WTC11 (cell line): ENCODE data around the gene MKX.

Source experiments
- ARID4B ChIP-seq: sonication (generic); formaldehyde crosslinking; IDR thresholded peaks from 2 replicates; pipeline ENCODE4 v1.8.0; 2023; ENCODE audit warnings: missing genetic modification reagents, mild to moderate bottlenecking, borderline replicate concordance
- ATF3 ChIP-seq: sonication (generic); formaldehyde crosslinking; conservative IDR thresholded peaks from 2 replicates; pipeline ENCODE4 v1.8.1; 2022; ENCODE audit warnings: mild to moderate bottlenecking, missing genetic modification reagents
- FOXK1 ChIP-seq: sonication (generic); formaldehyde crosslinking; IDR thresholded peaks from 2 replicates; pipeline ENCODE4 v1.8.0; 2022; ENCODE audit warnings: mild to moderate bottlenecking, moderate library complexity, missing genetic modification reagents
- NR1H2 ChIP-seq: sonication (generic); formaldehyde crosslinking; IDR thresholded peaks from 2 replicates; pipeline ENCODE4 v1.9.0; 2021; ENCODE audit warnings: mild to moderate bottlenecking, moderate library complexity, missing genetic modification reagents
- TCF7 ChIP-seq: sonication (generic); formaldehyde crosslinking; IDR thresholded peaks from 2 replicates; pipeline ENCODE4 v1.8.0; 2022; ENCODE audit warnings: mild to moderate bottlenecking, low read depth, missing genetic modification reagents, moderate library complexity
- ZBTB43 ChIP-seq: sonication (generic); formaldehyde crosslinking; IDR thresholded peaks from 2 replicates; pipeline ENCODE4 v1.8.1; 2023; ENCODE audit warnings: mild to moderate bottlenecking, missing genetic modification reagents
- ZMAT4 ChIP-seq: fragments of 250-450 bp; sonication (Bioruptor Pico); IDR thresholded peaks from 2 replicates; pipeline ENCODE4 v1.9.0; 2021; ENCODE audit warnings: mild to moderate bottlenecking
- ZNF121 ChIP-seq: sonication (generic); formaldehyde crosslinking; IDR thresholded peaks from 2 replicates; pipeline ENCODE4 v1.8.0; 2023; ENCODE audit warnings: missing genetic modification reagents
- ZSCAN18 ChIP-seq: fragments of 250-450 bp; sonication (Bioruptor Pico); IDR thresholded peaks from 2 replicates; pipeline ENCODE4 v2.1.2; 2022; ENCODE audit warnings: mild to moderate bottlenecking, moderate library complexity
- TF ChIP-seq, protein P1 (sequence below): fragments of 200-600 bp; IDR thresholded peaks from 2 replicates; pipeline ENCODE4 v1.8.0; 2022; ENCODE audit warnings: antibody characterized with exemption
- TF ChIP-seq, protein P2 (sequence below): sonication (generic); formaldehyde crosslinking; IDR thresholded peaks from 2 replicates; pipeline ENCODE4 v1.8.1; 2023; ENCODE audit warnings: mild to moderate bottlenecking, missing genetic modification reagents, moderate library complexity
- TF ChIP-seq, protein P3 (sequence below): sonication (generic); formaldehyde crosslinking; IDR thresholded peaks from 2 replicates; pipeline ENCODE4 v1.8.1; 2023; ENCODE audit warnings: mild to moderate bottlenecking, missing genetic modification reagents, moderate library complexity

- TF ChIP-seq, protein P1, sequence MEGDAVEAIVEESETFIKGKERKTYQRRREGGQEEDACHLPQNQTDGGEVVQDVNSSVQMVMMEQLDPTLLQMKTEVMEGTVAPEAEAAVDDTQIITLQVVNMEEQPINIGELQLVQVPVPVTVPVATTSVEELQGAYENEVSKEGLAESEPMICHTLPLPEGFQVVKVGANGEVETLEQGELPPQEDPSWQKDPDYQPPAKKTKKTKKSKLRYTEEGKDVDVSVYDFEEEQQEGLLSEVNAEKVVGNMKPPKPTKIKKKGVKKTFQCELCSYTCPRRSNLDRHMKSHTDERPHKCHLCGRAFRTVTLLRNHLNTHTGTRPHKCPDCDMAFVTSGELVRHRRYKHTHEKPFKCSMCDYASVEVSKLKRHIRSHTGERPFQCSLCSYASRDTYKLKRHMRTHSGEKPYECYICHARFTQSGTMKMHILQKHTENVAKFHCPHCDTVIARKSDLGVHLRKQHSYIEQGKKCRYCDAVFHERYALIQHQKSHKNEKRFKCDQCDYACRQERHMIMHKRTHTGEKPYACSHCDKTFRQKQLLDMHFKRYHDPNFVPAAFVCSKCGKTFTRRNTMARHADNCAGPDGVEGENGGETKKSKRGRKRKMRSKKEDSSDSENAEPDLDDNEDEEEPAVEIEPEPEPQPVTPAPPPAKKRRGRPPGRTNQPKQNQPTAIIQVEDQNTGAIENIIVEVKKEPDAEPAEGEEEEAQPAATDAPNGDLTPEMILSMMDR: no peak
- TF ChIP-seq, protein P2, sequence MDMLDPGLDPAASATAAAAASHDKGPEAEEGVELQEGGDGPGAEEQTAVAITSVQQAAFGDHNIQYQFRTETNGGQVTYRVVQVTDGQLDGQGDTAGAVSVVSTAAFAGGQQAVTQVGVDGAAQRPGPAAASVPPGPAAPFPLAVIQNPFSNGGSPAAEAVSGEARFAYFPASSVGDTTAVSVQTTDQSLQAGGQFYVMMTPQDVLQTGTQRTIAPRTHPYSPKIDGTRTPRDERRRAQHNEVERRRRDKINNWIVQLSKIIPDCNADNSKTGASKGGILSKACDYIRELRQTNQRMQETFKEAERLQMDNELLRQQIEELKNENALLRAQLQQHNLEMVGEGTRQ (CRISPR knock-in tag): no peak
- TF ChIP-seq ATF3 (CRISPR knock-in tag): no peak
- no peak for TF ChIP-seq ZSCAN18 (CRISPR knock-in tag)
- no peak for TF ChIP-seq ZNF121 (CRISPR knock-in tag)
- no peak for TF ChIP-seq ZMAT4
- TF ChIP-seq, protein P3, sequence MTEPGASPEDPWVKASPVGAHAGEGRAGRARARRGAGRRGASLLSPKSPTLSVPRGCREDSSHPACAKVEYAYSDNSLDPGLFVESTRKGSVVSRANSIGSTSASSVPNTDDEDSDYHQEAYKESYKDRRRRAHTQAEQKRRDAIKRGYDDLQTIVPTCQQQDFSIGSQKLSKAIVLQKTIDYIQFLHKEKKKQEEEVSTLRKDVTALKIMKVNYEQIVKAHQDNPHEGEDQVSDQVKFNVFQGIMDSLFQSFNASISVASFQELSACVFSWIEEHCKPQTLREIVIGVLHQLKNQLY (CRISPR knock-in tag): no peak
- no peak for TF ChIP-seq ZBTB43 (CRISPR knock-in tag)
- no peak for TF ChIP-seq NR1H2 (CRISPR knock-in tag)
- TF ChIP-seq FOXK1 (CRISPR knock-in tag): no peak
- no peak for TF ChIP-seq TCF7 (CRISPR knock-in tag)
- TF ChIP-seq ARID4B: no peak
Measured at GRCh38 chr10:27715505-27715904, 30.1 kb downstream of the MKX start.
